HCT116 (cell line): Measurements from ENCODE around the gene BECN2. TPM values are rescaled to one million over a fixed set of nuclear protein-coding genes. Genes with fewer than 3 reads are reported as not detected.
A peak's percentile ranks its signal among the peaks of the same experiment; 100 is the strongest.

Source experiments
- ATAC-seq: fragments of 200-7000 bp; cut with Tn5 transposase; 2 replicates; pipeline ENCODE4 v1.9.1; 2020; ENCODE audit warnings: mild to moderate bottlenecking, moderate library complexity
- BruUV-seq: library from RNA; stranded (reverse); fragments of 400-500 nt; replicated peaks from 2 replicates; lab custom pipeline; 2021; lab: Mats Ljungman, UMichigan
- CTCF ChIA-PET: fragments of 300-600 bp; sonication (Branson Sonifier 250); formaldehyde crosslinking; loops from one replicate; lab custom pipeline; 2021; ENCODE audit warnings: antibody characterized with exemption; lab: Charles Lee
- POLR2A ChIA-PET: fragments of 300-600, 350-600 bp; sonication (Branson Sonifier 250); formaldehyde crosslinking; loops from one replicate; lab custom pipeline; 2021; ENCODE audit warnings: antibody characterized with exemption; lab: Charles Lee
- RAD21 ChIA-PET, 2 experiments: fragments of 300-600 bp; sonication (Branson Sonifier 250); formaldehyde crosslinking; loops; one replicate each; lab custom pipeline; 2023; ENCODE audit warnings: low total read pairs in 2 of 2; ENCODE audit not compliant: uncharacterized antibody in 2 of 2, unreplicated experiment in 2 of 2, low non-redundant PET in 1 of 2; lab: Charles Lee
- DNase-seq: peaks from one replicate; pipeline ENCODE4 v3.0.0-alpha.2; 2010; ENCODE audit warnings: low read depth, low spot score
- H2AFZ ChIP-seq: fragments of 200-600 bp; shearing (Covaris generic), sonication (generic); 2 replicates; pipeline ENCODE4 v1.6.1; 2017; ENCODE audit warnings: low read depth, mixed run types, mixed read lengths, antibody characterized with exemption, low read length; ENCODE audit not compliant: poor library complexity, severe bottlenecking
- H3K27ac ChIP-seq: 2 replicates; pipeline ENCODE4 v1.5.1; 2012; ENCODE audit warnings: low read depth, low read length
- H3K27me3 ChIP-seq: fragments of 200-600 bp; sonication (generic); 2 replicates; pipeline ENCODE4 v1.6.1; 2016; ENCODE audit warnings: mixed run types, low read length, mixed read lengths; ENCODE audit not compliant: insufficient read depth
- H3K36me3 ChIP-seq, 2 experiments: fragments of 200-500 bp in 1 of 2; fragments of 200-600 bp in 1 of 2; sonication (Bioruptor generic) in 1 of 2; sonication (generic) in 1 of 2; 2 replicates each; pipeline versions ENCODE4 v1.5.1 to v1.6.1; 2014 to 2016; ENCODE audit warnings: low read length in 2 of 2, inconsistent platforms in 1 of 2, mixed read lengths in 1 of 2, mixed run types in 1 of 2; ENCODE audit not compliant: insufficient read depth in 2 of 2, control insufficient read depth in 1 of 2
- H3K4me1 ChIP-seq, 2 experiments: fragments of 200-600 bp in 1 of 2; sonication (generic) in 1 of 2; 2 replicates each; pipeline versions ENCODE4 v1.5.1 to v1.6.1; 2012 to 2017; ENCODE audit warnings: low read length in 2 of 2, inconsistent platforms in 1 of 2, mild to moderate bottlenecking in 1 of 2, mixed read lengths in 1 of 2, mixed run types in 1 of 2, moderate library complexity in 1 of 2; ENCODE audit not compliant: insufficient read depth in 2 of 2, control insufficient read depth in 1 of 2
- H3K4me2 ChIP-seq: fragments of 200-600 bp; sonication (generic); 2 replicates; pipeline ENCODE4 v1.6.1; 2017; ENCODE audit warnings: mixed run types, low read length, mixed read lengths
- H3K4me3 ChIP-seq, 2 experiments: fragments of 200-600 bp in 1 of 2; sonication (generic) in 1 of 2; replicated peaks in 1 of 2; 2 replicates each; pipeline ENCODE4 v1.5.1; 2011 to 2016; ENCODE audit warnings: low read length in 2 of 2, control low read depth in 1 of 2, low read depth in 1 of 2, mild to moderate bottlenecking in 1 of 2, mixed read lengths in 1 of 2, mixed run types in 1 of 2
- H3K79me2 ChIP-seq: fragments of 200-600 bp; sonication (generic); 2 replicates; pipeline ENCODE4 v1.6.1; 2017; ENCODE audit warnings: mild to moderate bottlenecking, mixed run types, low read length, moderate library complexity, mixed read lengths; ENCODE audit not compliant: insufficient read depth
- H3K9ac ChIP-seq: fragments of 200-600 bp; sonication (generic); 2 replicates; pipeline ENCODE4 v1.6.1; 2016; ENCODE audit warnings: low read length, mixed read lengths
- H3K9me2 ChIP-seq: fragments of 200-600 bp; sonication (generic), shearing (Covaris generic); 2 replicates; pipeline ENCODE4 v1.6.1; 2017; ENCODE audit warnings: mixed run types, mild to moderate bottlenecking, moderate library complexity; ENCODE audit not compliant: insufficient read depth
- H3K9me3 ChIP-seq, 2 experiments: fragments of 200-500 bp in 1 of 2; fragments of 200-600 bp in 1 of 2; sonication (Bioruptor generic) in 1 of 2; sonication (generic) in 1 of 2; 2 replicates each; pipeline ENCODE4 v1.6.1; 2014 to 2017; ENCODE audit warnings: low read length in 2 of 2, mixed read lengths in 2 of 2, inconsistent platforms in 1 of 2, low read depth in 1 of 2, mild to moderate bottlenecking in 1 of 2, mixed run types in 1 of 2, moderate library complexity in 1 of 2; ENCODE audit not compliant: control insufficient read depth in 1 of 2, insufficient read depth in 1 of 2
- H4K20me1 ChIP-seq: fragments of 200-600 bp; sonication (generic), shearing (Covaris generic); 2 replicates; pipeline ENCODE4 v1.6.1; 2017; ENCODE audit warnings: mixed run types, mild to moderate bottlenecking, moderate library complexity; ENCODE audit not compliant: insufficient read depth
- ATF3 ChIP-seq: IDR thresholded peaks from 2 replicates; pipeline ENCODE4 v1.6.1; 2012
- CBX3 ChIP-seq: IDR thresholded peaks from 2 replicates; pipeline ENCODE4 v1.6.1; 2012; ENCODE audit warnings: low read depth
- CEBPB ChIP-seq: IDR thresholded peaks from 2 replicates; pipeline ENCODE4 v1.6.1; 2012; ENCODE audit warnings: low read depth
- CTCF ChIP-seq, 3 experiments: fragments of 200-600 bp in 1 of 3; sonication (generic) in 1 of 3; IDR thresholded peaks in 2 of 3; conservative IDR thresholded peaks in 1 of 3; 2 replicates each; pipeline ENCODE4 v1.5.1; 2012 to 2017; ENCODE audit warnings: low read depth in 2 of 3, low read length in 2 of 3, antibody characterized with exemption in 1 of 3, borderline replicate concordance in 1 of 3, control low read depth in 1 of 3, mild to moderate bottlenecking in 1 of 3, mixed read lengths in 1 of 3, mixed run types in 1 of 3, moderate library complexity in 1 of 3; ENCODE audit not compliant: insufficient read depth in 1 of 3
- EGR1 ChIP-seq: IDR thresholded peaks from 2 replicates; pipeline ENCODE4 v1.6.1; 2012; ENCODE audit warnings: low read depth
- ELF1 ChIP-seq: IDR thresholded peaks from 2 replicates; pipeline ENCODE4 v1.6.1; 2012; ENCODE audit warnings: low read depth, borderline replicate concordance
- EZH2 ChIP-seq: fragments of 200-600 bp; sonication (generic); IDR thresholded peaks from 2 replicates; pipeline ENCODE4 v1.6.1; 2017; ENCODE audit warnings: antibody characterized with exemption, mixed run types
- EZH2phosphoT487 ChIP-seq: fragments of 200-600 bp; IDR thresholded peaks from 2 replicates; pipeline ENCODE4 v1.6.1; 2018; ENCODE audit warnings: antibody characterized with exemption, borderline replicate concordance
- FOSL1 ChIP-seq: IDR thresholded peaks from 2 replicates; pipeline ENCODE4 v1.6.1; 2012; ENCODE audit warnings: low read depth
- JUND ChIP-seq: IDR thresholded peaks from 2 replicates; pipeline ENCODE4 v1.6.1; 2012
- MAX ChIP-seq: IDR thresholded peaks from 2 replicates; pipeline ENCODE4 v1.6.1; 2012
- POLR2AphosphoS5 ChIP-seq: IDR thresholded peaks from 2 replicates; pipeline ENCODE4 v1.6.1; 2011; ENCODE audit warnings: mild to moderate bottlenecking, low read depth, low read length, moderate library complexity
- RAD21 ChIP-seq: IDR thresholded peaks from 2 replicates; pipeline ENCODE4 v1.6.1; 2012; ENCODE audit warnings: low read depth, mild to moderate bottlenecking
- REST ChIP-seq: IDR thresholded peaks from 2 replicates; pipeline ENCODE4 v1.6.1; 2012; ENCODE audit warnings: low read depth
- SIN3A ChIP-seq: IDR thresholded peaks from 2 replicates; pipeline ENCODE4 v1.6.1; 2012; ENCODE audit warnings: low read depth
- SRF ChIP-seq: IDR thresholded peaks from 2 replicates; pipeline ENCODE4 v1.6.1; 2012; ENCODE audit warnings: low read depth
- TCF7L2 ChIP-seq: IDR thresholded peaks from 2 replicates; pipeline ENCODE4 v1.7.0; 2011; ENCODE audit warnings: borderline replicate concordance, inconsistent platforms; ENCODE audit not compliant: insufficient read depth, insufficient read length; ENCODE audit errors: extremely low read depth
- ZBTB33 ChIP-seq: IDR thresholded peaks from 2 replicates; pipeline ENCODE4 v1.6.1; 2011; ENCODE audit warnings: mild to moderate bottlenecking, low read length, moderate library complexity; ENCODE audit not compliant: insufficient replicate concordance; ENCODE audit errors: extremely low read depth
- ZFX ChIP-seq: fragments of 450-650 bp; IDR thresholded peaks from 2 replicates; pipeline ENCODE4 v1.6.1; 2017
- ZNF274 ChIP-seq: fragments of 200-500 bp; sonication (Bioruptor generic); IDR thresholded peaks from 2 replicates; pipeline ENCODE4 v1.6.1; 2014; ENCODE audit warnings: mild to moderate bottlenecking, low read depth, low read length, inconsistent platforms
- intact Hi-C: fragments of 100-400 bp; cut with micrococcal nuclease; formaldehyde crosslinking; loops from 2 replicates; pipeline ENCODE4 v1.10.0; 2022
- total RNA-seq: library from RNA; stranded (reverse); gene quantifications from one replicate; pipeline ENCODE4 v1.2.1, GENCODE V29; 2021; ENCODE audit not compliant: unreplicated experiment

BECN2 gene
- total RNA-seq, 1 experiment from 2014 or later: not detected

- peaks cover 0 to 10% of the 10 kb centered on the region in 2 experiments; a peak in 3 of 4 replicates for H3K4me1 ChIP-seq
- H3K36me3 ChIP-seq: no peaks in the 10 kb centered on the region
- TF ChIP-seq REST (no peak), ELF1 (no peak), CEBPB (no peak), FOSL1 (no peak), JUND (no peak), CTCF (IDR thresholded peaks at IDR 0.05 in 2 of 3, conservative IDR thresholded peaks at IDR 0.05 in 1 of 3; ENCODE audit: borderline replicate concordance in 1 of 3, insufficient read depth in 1 of 3, low read depth in 2 of 3, low read length in 2 of 3) (no peak), SIN3A (no peak), EZH2phosphoT487 (no peak), RAD21 (no peak), ATF3 (no peak), ZBTB33 (no peak), EGR1 (no peak), POLR2AphosphoS5 (no peak), TCF7L2 (no peak), MAX (no peak), EZH2 (no peak), ZFX (no peak), ZNF274 (no peak), SRF (no peak), CBX3 (no peak)
- H3K9ac ChIP-seq: peak within 1 kb of the TSS; percentile 1; the same call in 1 of the 2 replicates
- peak within 1 kb of the TSS; percentile 74 for H3K4me2 ChIP-seq
- DNase-seq (no peak), ATAC-seq (no peak)
- CTCF ChIA-PET: interaction anchor here (0.8 to 3.8 kb wide), 13 partner anchors 9 to 387 kb away, joined by 3 to 25 read pairs (median 7); no protein-coding TSS in a partner anchor
- H4K20me1 ChIP-seq: no peaks in the 10 kb centered on the region
- H3K79me2 ChIP-seq: no peaks in the 10 kb centered on the region
- peak within 1 kb of the TSS; percentile 25 to 43; a peak in 3 of 4 replicates for H3K4me3 ChIP-seq
- H3K9me3 ChIP-seq: no peaks in the 10 kb centered on the region
- peak within 1 kb of the TSS; percentile 81 for H2AFZ ChIP-seq
- RAD21 ChIA-PET: no interaction called here
- intact Hi-C loops: loop anchor here (2.0 to 5.0 kb wide), 2 partner anchors 388 to 467 kb away; partner anchors contain the start of gene KMO
- no TSS peak for BruUV-seq
- peak within 1 kb of the TSS; percentile 1; the same call in 1 of the 2 replicates for H3K27ac ChIP-seq
- POLR2A ChIA-PET: interaction anchor here (0.9 kb wide), 1 partner anchor 101 kb away, joined by 3 read pairs; no protein-coding TSS in a partner anchor
- no peaks in the 10 kb centered on the region for H3K27me3 ChIP-seq
- no peaks in the 10 kb centered on the region for H3K9me2 ChIP-seq
Measured at GRCh38 chr1:241999026-241999425, 41.5 kb downstream of the BECN2 start, which contains the start of gene MAP1LC3C. Gene MAP1LC3C, minus strand, starts transcription at chr1:241999098. Its CDS starts 90 bp downstream, at chr1:241999008.
